ENCODE results near the gene ARFGEF3.

Gene ARFGEF3

DNA sequence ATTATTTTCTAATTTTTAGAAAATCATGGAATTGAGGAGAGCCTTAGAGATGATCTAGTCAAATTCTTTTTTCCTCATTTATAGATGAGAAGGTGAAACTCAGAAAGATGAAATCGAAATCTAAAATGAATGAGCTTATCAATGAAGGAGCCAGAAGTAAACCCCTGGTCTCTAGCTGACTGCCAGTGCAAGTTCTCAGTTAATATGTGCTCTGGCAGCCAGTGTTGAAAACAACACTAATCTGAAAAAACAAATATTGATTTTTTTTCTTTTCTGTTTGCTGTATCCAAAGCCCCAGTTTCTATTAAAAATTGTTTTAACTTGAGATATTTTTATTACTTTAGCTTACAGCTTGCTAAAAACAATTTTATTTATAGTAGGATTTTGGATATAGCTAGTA lies 78.0 kb downstream of the ARFGEF3 start:
- Histone ChIP-seq H3K27ac (ENCODE audit: extremely low read depth, low read depth, low read length) (no peak overlapping the region), H3K4me3 (ENCODE audit: low read depth, low read length) (no peak overlapping the region), H3K4me1 (ENCODE audit: control insufficient read depth, insufficient read depth, low read length) (no peaks in the 10 kb centered on the region), H3K36me3 (ENCODE audit: control insufficient read depth in 2 of 2, insufficient read depth in 1 of 2, low read length in 2 of 2) (no peaks in the 10 kb centered on the region; a peak in 1 of 3 replicates), H3K9me3 (ENCODE audit: control insufficient read depth, insufficient read depth, low read depth, low read length) (no peaks in the 10 kb centered on the region)
- CTCF ChIA-PET = interaction anchor here (0.6 to 1.8 kb wide), 3 partner anchors 17 to 270 kb away, joined by 3 to 4 read pairs (median 4); no protein-coding TSS in a partner anchor
- POLR2A ChIA-PET = no interaction called here
- TF ChIP-seq ZNF48 (tag by site-specific recombination; IDR thresholded peaks at IDR 0.05) = no peak
- TF ChIP-seq ZFP3 (tag by site-specific recombination; IDR thresholded peaks at IDR 0.05; ENCODE audit: low read depth) = no peak
- no peak for TF ChIP-seq ZNF791 (tag by site-specific recombination; IDR thresholded peaks at IDR 0.05)
- no peak for TF ChIP-seq MYNN (tag by site-specific recombination; IDR thresholded peaks at IDR 0.05; ENCODE audit: borderline replicate concordance)
- no peak for TF ChIP-seq GFI1B (tag by site-specific recombination; IDR thresholded peaks at IDR 0.05)
- no peak for TF ChIP-seq ZNF391 (tag by site-specific recombination; IDR thresholded peaks at IDR 0.05; ENCODE audit: borderline replicate concordance, low read depth)
- no peak for TF ChIP-seq ZSCAN16 (tag by site-specific recombination; IDR thresholded peaks at IDR 0.05)
- TF ChIP-seq, protein P1, sequence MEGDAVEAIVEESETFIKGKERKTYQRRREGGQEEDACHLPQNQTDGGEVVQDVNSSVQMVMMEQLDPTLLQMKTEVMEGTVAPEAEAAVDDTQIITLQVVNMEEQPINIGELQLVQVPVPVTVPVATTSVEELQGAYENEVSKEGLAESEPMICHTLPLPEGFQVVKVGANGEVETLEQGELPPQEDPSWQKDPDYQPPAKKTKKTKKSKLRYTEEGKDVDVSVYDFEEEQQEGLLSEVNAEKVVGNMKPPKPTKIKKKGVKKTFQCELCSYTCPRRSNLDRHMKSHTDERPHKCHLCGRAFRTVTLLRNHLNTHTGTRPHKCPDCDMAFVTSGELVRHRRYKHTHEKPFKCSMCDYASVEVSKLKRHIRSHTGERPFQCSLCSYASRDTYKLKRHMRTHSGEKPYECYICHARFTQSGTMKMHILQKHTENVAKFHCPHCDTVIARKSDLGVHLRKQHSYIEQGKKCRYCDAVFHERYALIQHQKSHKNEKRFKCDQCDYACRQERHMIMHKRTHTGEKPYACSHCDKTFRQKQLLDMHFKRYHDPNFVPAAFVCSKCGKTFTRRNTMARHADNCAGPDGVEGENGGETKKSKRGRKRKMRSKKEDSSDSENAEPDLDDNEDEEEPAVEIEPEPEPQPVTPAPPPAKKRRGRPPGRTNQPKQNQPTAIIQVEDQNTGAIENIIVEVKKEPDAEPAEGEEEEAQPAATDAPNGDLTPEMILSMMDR (tag by site-specific recombination; IDR thresholded peaks at IDR 0.05) = no peak
- TF ChIP-seq ZEB2 (tag by site-specific recombination; IDR thresholded peaks at IDR 0.05) = no peak
- TF ChIP-seq, protein P2, sequence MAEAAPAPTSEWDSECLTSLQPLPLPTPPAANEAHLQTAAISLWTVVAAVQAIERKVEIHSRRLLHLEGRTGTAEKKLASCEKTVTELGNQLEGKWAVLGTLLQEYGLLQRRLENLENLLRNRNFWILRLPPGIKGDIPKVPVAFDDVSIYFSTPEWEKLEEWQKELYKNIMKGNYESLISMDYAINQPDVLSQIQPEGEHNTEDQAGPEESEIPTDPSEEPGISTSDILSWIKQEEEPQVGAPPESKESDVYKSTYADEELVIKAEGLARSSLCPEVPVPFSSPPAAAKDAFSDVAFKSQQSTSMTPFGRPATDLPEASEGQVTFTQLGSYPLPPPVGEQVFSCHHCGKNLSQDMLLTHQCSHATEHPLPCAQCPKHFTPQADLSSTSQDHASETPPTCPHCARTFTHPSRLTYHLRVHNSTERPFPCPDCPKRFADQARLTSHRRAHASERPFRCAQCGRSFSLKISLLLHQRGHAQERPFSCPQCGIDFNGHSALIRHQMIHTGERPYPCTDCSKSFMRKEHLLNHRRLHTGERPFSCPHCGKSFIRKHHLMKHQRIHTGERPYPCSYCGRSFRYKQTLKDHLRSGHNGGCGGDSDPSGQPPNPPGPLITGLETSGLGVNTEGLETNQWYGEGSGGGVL (tag by site-specific recombination; IDR thresholded peaks at IDR 0.05) = no peak
- no peak for TF ChIP-seq WT1 (tag by site-specific recombination; IDR thresholded peaks at IDR 0.05)
- no peak for TF ChIP-seq ZBTB8A (tag by site-specific recombination; IDR thresholded peaks at IDR 0.05)
- TF ChIP-seq ZNF571 (tag by site-specific recombination; IDR thresholded peaks at IDR 0.05) = no peak
- TF ChIP-seq ZNF510 (tag by site-specific recombination; IDR thresholded peaks at IDR 0.05; ENCODE audit: insufficient replicate concordance) = no peak

DNA sequence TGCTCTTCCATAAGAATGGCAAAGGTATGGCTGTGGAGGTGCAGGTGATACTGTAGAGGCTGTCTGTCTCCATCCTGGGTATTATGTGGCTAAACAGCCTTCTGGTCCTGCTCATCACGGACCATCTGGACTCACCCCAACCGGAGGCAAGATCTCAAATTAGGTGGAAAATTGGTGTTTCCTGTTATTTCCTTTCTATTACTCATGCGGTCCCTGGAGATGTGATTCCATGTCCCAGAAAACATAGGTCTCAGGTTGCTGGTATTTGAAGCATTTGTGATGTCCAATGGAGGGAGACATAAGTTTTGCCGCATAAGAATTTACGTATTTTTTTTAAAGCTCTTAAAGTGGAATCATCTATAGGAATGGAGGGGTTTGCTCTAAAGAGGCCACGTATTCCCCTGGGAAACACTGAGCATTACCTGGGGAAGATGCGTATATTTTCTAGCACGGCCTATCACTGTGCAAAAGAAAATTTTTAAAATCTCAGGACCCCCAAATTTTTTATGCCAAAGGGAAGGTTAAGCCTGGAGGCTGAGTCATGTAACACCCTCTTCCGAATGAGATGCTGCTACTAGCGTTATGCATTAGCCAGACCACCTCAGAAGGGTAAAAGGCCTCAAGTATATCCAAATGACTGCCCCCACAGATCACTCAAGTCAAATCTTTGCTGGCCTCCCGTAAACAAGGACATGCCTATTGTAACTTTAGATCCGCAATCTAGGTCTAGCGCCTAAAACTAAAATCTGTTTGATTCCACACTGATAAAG lies 78.9 kb downstream of the ARFGEF3 start:
- H3K36me3 ChIP-seq (ENCODE audit: control insufficient read depth in 2 of 2, insufficient read depth in 1 of 2, low read length in 2 of 2) = peaks cover 0 to 4% of the 10 kb centered on the region in 2 experiments; a peak in 2 of 3 replicates
- no peaks in the 10 kb centered on the region for H3K9me3 ChIP-seq (ENCODE audit: control insufficient read depth, insufficient read depth, low read depth, low read length)
- H3K27ac ChIP-seq (ENCODE audit: extremely low read depth, low read depth, low read length) = no peak overlapping the region
- POLR2A ChIA-PET = no interaction called here
- no peak overlapping the region for H3K4me3 ChIP-seq (ENCODE audit: low read depth, low read length)
- CTCF ChIA-PET = interaction anchor here (1.2 to 1.8 kb wide), 2 partner anchors 47 to 269 kb away, joined by 3 to 4 read pairs; no protein-coding TSS in a partner anchor
- no peaks in the 10 kb centered on the region for H3K4me1 ChIP-seq (ENCODE audit: control insufficient read depth, insufficient read depth, low read length)
- TF ChIP-seq ZNF530 (tag by site-specific recombination; IDR thresholded peaks at IDR 0.05; ENCODE audit: low read depth) (no peak), SCRT2 (tag by site-specific recombination; IDR thresholded peaks at IDR 0.05) (no peak), KLF10 (tag by site-specific recombination; IDR thresholded peaks at IDR 0.05) (no peak), ZNF707 (tag by site-specific recombination; IDR thresholded peaks at IDR 0.05) (no peak), ZBTB20 (tag by site-specific recombination; IDR thresholded peaks at IDR 0.05) (no peak), ZNF335 (tag by site-specific recombination; conservative IDR thresholded peaks at IDR 0.05) (no peak), IKZF3 (tag by site-specific recombination; IDR thresholded peaks at IDR 0.05) (no peak), FEZF1 (tag by site-specific recombination; IDR thresholded peaks at IDR 0.05) (no peak)
- TF ChIP-seq, protein P3, sequence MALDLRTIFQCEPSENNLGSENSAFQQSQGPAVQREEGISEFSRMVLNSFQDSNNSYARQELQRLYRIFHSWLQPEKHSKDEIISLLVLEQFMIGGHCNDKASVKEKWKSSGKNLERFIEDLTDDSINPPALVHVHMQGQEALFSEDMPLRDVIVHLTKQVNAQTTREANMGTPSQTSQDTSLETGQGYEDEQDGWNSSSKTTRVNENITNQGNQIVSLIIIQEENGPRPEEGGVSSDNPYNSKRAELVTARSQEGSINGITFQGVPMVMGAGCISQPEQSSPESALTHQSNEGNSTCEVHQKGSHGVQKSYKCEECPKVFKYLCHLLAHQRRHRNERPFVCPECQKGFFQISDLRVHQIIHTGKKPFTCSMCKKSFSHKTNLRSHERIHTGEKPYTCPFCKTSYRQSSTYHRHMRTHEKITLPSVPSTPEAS (tag by site-specific recombination; IDR thresholded peaks at IDR 0.05) = no peak
